HG03354 (cell line): ENCODE data around the gene ABO.
"Not testable (repeated sequence)": the region's sequence is repeated elsewhere in the genome, so short reads cannot be mapped to it uniquely, and the experiment has no call there.

ENCODE experiments used
- ATAC-seq: cut with Tn5 transposase; IDR thresholded peaks from one replicate; pipeline ENCODE4 v1.9.1; 2021; ENCODE audit warnings: mild to moderate bottlenecking; ENCODE audit not compliant: unreplicated experiment, poor library complexity, severe bottlenecking

ABO gene

DNA sequence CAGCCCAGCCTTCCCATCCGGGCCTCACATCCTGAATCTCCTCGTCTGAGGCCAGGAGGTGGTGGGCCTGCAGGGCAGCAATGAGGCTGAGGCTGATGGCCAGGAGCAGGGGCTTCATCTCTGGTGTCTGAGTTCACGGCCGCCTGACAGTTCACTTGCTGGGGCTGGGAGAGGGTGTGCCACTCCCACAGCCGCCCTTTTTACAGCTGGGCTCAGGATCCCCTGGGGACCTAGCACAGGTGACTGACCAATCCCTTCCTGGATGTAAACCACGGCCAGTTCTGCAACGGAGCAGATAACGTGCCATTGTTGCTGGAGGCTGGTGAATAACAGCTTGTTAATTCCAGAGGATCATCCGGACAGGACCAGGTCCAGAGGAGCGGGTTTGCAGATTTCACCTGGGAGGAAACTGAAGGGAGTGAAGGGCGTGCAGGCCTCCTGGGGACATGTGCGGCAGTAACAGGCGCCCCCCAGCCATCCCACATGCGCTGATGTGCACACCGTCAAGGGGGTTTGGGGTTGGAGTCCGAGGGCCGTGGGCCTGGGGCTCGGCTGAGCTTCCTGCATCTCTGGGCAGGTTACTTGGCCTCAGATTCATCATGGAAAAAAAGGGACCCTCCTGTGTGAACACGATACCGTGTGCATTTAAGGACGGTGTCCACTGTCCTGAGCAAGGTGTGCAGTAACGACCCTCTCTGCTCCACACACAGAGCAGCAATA, 46.4 kb downstream of the ABO start:
- not testable (repeated sequence) for ATAC-seq

DNA sequence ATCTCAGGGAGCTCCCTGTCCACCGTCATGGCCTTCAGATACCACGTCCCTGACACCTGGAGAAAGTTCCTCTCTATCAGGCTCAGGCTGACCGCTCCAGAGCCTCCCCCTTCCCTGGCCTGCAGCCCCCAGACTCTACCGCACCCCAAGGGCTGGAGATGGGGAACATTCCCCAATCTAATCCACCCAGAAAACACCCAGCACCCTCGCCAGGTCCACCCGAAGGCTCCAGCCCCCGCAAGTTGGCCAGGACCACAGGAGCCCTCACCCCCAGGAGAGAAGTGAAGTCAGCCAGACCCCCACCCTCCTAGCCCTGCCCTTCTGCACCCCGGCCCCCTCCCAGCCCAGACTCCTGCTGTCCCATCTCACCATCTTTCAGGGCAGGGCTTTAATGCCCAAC, 47.0 kb downstream of the ABO start:
- not testable (repeated sequence) for ATAC-seq

DNA sequence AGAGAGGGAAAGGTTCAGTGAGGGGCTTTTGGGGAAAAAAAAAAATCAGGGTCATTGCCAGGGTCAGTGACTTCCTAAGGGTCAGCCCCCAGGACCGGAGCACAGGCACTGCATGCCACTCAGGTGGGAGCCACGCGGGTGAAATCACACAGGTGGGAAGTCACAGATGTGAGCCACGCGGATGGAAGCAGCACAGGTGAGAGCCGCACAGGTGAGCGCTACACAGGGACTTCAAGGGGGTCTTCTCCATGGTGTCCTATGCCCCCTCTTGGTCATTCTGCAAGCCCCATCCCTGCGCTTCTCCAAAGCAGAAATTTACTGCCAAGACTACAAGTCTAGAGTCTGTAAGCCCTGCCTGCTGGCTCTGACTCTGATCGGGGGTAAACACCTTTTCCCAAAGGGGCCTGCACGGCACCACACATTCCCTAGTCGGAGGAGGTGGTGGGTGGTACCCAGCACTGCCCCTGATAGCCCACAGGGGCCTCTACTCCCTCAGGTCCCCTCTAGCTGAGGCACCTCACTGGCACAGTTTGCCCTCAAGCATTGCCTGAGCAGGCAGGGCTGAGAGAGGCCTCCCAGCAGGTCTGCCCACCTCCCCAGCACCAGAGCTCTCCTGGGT, 47.6 kb downstream of the ABO start:
- no peak for ATAC-seq

DNA sequence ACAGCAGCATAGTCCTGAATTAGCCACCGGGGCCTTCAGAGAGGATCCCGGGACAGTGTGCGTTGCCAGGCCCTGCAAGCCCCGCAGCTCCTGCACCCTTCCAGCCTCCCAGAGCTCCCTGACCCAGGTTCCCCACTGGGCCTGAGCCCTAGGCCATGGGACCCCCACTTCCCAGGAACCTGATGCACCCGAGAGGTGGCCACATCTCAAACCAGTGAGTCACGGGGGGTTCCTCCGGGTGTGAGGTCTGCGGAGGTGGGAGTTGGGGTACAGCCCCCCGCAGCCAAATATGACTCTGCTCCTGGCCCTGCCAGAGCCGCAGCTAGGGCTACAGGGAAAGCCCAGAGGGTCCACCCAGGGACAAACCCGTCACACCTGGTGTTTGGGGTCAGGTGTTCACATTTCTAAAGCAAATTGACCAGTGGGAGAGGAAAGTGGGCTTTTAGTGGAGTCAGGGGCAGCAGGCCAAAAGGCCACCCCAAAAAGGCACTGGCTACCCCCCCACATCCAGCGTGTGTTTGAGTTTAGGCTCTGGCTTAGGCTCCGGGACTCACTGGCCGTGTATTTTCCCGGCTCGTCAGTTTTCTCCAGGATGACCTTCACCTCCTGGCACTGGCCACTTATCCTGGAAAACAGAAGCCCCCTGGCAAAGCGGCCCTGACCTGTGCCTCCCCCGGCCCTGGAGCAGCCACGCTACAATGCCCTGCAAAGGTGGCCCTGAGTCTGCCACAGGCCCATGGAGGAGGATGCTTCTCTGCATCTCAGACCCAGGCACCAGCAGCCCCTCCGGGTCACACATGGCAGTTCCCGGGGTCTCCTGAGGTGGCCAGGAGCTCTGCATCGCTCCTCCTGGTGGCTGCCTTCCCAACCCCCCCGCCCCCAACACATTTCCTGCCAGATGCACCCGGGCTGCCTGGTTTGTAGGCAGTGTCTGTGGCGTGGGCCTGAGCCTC, 48.5 kb downstream of the ABO start:
- no peak for ATAC-seq

DNA sequence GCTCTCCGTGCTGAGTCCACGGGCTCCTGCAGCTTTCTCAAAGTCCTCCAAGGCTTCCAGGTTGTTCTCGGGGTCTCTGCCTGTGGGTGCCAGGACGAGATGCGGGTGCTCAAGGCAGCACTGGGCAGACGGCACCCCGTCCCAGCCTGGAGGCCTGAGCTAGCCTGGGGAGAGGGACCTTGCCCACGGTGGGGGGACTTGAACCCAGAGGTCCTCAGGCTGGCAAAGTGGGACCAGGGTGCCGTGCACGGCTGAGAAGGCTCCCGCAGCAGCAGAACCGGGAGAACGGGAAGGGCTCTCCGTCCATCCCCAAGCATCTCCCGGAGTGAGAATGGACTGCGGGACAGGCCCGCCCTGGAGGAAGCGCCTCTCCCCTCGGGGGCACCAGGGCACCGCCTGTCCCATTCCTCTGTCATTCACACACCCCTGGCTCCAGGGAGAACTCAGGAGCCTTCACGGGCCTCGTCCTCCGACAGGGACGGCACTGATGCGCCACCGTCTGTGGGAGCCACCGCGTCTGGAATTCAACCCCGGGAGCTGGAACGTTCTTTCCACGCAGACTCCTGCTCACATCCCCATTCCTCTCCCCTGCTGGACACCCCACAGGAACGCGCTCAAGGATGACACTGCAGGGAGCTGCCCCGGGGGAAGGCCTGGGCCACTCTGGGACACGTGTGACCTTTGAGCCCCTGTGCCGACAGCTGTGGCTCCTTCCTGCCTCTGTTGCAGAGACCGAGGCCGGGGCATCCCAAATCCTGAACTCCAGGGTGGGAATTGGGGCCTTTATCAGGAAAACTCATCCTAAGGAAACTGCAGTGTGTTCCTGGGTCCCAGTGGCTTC, 49.6 kb downstream of the ABO start:
- no peak for ATAC-seq

DNA sequence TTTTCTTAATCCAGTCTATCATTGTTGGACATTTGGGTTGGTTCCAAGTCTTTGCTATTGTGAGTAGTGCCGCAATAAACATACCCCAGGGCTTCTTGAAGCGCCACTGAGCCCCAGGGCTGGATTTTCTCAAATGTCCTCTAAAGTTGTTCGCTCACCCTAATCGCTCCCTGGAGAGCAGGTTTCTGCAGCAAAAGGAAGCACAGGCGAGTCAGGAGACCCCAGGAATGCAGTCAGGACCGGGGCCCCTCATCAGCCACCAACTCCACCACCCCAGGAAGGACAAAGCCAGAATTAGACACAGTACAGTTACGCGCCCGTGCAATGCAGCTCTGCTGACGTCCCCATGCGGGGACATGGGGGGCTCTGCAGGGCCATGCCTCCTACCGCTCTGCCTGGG, 50.2 kb downstream of the ABO start:
- no peak for ATAC-seq

DNA sequence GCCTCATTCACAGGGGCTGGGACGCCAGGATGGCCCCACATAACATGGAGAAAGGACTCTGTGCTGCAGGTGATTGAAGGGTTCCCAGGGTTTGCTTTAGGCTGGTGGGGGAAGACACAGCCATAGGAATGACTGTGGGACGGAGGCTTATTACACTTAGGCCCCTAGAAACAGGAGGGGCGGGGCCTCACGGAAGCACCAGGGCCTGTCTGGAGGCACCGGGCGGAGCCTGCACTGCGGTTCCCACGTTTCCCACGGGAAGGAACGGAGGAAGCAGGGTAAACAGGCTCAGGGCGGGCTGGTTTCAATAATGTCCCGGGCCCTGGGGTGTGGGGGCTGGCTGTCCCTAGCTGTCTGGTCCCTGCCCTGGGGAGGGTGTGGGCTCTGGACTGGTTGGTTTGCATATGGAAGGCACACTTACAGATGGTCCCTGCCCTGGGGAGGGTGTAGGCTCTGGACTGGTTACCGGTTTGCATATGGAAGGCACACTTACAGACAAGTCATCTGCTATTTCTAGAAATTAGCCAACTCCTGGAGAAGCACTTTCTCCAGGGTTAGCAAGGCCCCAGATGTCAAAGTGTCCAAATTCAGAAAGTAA, 51.7 kb downstream of the ABO start:
- ATAC-seq: not testable (repeated sequence)

DNA sequence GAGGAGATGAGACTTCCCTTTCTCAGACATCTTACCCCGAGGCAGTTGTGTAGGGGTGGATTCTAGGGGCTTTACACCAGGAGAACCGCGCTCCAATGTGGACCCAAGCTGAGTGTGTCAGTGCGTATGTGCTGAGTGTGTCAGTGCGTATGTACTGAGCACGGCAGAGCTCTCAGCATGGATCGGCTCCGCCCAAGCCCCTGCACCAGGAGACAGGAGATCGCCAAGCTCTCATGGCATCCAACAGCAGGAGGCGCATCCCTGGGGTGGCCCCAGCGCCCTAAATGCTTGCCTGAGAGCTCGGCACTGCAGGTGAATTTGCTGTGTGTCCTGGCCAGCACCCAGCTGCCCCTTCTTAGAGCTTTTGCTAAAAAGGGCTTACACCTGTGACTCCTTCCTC, 53.0 kb downstream of the ABO start:
- not testable (repeated sequence) for ATAC-seq

DNA sequence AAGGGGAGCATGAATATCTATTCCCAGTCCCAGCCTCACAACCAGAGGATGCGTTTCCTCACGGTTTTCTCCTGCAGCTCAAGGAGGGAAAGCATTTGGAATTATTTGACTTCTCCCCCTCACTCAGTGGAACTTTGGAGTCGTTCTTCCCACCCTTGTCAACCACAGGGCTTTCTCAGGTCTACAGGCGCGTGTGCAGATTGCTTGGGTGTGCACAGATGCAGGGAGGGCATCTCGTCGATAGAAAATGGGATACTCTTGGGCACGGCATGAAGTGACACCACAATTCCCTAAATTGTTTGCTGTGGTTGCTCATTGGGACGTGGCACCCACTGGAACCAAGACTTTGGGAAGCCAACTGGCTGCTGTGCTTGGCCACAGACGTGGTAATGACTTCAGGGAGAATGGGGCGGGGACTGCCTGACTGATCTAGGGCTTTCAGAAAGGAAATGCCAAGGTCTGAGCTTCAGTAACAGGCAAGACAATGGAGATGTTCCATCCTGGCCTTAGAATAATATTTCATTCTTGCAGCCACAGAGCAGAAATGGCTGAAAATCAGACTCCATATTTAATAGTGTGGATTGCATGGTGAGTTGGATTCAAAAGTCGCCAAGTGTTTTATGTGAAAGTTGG, 53.7 kb downstream of the ABO start:
- no peak for ATAC-seq

DNA sequence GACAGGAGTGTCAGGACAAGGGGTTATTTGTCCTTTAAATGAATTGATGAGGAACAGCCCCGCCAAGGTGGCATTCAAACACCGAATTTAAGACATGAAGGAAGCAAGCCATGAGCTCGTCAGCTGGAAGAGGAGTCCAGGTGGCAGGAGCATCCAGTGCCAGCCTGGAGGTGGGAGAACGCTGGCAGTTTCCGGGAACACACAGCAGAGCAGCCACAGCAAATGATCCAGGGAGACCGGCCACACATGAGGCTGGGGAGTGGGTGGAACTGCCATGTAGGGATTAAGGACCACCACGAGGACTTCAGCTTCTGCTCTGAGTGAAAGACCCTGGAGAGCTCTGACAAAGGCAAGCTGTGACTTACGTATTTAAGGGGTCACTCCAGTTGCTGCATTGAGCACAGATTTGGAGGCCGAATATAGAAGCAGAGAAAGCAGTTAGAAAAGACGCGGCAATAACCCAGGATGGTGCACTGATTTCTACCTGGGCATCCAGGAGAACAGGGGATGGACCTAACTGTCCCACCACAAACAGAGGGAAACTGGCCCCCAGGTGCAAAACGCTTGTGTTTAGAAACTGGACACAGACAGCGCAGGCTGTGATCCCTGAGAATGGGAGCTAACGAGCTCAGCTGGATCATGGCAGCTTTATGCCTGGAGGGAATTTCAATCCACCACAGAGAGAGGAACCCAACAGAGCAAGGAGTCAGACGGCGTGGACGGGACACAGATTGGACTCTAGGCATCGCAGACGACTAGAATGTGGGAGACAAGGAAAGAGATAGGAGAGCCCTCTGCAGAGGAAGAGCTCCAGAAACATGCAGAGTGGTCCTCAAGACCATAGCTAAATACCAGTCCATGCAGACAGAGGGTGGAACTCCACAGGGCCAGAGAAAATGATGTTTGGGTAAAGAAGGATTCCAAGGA, 56.7 kb downstream of the ABO start:
- not testable (repeated sequence) for ATAC-seq

DNA sequence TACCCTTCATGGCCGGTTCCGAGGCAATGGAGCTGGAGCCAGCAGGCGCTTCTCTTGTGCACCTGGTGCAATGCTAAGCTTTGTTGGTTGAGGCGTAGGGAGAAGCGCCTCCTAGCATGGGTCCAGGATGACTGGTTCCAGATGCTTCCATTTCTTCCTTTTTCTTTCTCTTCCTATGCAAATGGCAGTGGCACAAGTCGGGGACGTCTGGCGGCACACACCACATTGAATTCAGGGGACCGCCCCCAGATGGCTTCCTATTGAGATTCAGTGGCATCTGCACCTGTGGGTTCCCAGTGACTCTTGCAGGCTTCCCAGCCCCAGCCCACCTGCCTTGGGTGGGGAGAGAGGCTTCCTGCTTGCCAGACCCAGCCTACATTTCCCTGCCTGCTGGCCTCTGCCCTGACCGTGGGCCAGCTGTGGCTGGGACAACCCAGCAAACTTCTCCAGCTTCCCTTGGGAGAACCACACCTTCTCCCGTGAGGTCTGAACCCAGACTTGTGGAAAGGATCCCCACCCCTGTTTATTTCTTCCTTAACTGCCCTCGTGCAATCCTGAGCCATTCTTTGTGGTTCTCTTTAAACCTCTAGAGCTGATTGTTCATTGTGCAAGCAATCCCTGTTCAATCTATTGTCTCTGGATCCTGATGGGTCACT, 57.5 kb downstream of the ABO start:
- not testable (repeated sequence) for ATAC-seq

DNA sequence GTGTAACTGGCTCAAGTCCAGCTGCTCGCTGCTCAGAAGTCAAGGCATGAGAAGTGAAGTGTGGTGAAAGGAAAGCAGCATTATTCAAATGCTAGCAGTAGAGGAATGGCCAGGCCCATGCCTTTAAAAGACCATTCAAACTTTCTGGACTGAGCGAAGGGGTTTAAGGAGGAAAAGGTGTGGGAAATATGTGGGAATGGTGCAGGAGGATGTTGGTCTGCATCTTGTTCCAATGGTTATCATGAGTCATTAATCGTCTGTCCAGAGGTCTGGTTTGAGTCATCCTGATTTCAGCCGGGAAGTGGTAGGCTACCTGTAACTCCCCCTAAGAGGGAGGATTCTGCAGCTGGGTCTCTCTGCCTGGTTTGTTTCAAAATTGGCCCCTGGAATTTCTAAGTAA, 60.7 kb downstream of the ABO start:
- ATAC-seq: not testable (repeated sequence)

DNA sequence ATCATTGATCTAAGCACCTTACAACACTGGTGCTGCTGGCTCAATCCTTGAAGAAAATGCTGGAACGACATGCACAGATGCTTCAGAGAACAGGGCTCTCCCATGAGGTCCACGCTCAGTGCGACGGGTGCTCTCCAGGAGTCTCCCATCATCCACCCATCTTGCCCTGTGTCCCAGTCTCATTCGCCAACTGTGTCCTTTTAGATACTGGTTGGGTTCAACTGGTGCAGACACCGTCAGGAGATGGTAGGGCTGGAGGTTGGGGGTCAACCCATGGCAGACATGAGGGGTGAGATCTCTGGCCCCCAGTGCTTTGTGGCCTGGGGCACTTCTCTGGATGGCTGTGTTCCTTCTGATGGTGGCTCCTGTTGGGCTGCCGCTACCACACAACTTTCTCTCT, 64.4 kb downstream of the ABO start:
- ATAC-seq: no peak

DNA sequence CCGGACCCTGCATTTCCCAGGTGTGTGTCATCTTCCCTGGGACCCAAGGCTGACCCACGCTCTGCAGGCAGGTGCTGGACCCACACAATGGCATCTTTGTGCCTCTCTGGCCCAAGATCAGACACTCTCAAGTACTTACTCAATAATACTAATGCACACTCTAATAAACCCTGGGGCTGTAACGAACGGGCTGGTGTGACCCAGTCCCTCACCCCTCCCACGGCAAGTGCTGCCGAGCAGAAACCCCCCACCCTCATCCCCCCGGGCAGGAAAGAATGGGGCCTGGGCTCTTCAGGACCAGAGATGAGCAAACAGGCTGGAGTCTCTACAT, 64.8 kb downstream of the ABO start:
- ATAC-seq: no peak

DNA sequence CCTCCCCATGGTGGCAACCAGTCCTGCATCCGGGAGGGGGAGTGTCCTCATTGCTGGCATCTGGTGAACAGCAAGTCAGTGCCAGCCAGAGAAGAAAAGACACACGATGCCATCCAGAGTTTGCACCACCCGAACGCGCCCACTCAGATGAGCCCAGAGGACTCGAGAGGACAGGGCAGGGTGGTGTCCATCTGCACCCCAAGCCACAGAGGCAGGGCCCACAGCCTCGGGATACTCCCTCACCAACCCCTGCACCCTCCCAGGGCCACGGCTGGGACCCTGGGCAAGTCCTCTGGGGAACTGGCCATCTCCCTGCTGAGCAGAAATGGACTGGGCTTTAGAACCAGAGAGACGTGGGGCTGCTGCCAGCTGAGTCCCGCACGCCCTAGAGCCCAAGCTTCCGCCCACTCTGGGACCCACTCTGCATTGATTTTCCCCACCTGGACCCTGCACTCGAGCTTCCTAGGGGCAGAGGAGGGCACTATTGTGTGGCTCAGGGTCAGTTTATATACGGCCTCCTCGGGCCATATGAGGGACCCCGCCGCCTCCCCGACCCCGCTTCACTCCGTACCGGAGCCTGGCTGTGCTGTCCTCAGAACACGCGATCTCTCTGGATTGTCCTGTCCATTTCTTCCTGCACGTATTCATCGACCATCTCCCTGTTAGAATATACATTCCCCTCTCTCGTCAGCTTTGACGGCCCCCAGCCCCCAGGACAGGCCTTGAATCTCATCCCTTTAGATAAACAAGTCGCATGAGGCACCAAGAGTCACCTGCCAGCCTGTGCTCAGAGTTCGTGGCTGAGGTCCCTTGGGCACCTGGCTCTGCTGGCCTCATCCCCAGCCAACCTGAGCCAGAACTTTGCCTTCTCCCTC, 65.4 kb downstream of the ABO start:
- not testable (repeated sequence) for ATAC-seq

DNA sequence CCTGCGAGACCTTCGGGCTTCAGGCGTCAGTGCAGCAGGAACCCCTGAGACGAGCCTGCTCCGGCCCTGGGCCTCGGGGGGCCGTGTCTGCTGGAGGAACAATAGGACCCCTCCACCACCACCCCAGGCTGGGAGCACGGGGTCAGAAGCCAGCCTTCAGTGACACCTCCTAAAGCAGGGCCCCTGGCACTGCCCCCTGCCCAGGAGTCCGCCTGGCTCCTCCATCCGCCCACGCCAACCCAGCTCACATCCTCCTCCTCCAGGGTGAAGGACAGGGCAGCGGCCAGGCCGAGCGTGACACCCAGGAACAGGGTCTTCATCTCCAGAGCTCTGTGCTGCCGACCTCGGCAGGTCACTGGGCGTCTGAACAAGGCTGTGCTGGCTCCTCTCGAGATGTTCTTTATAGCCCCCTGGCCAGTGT, 66.1 kb downstream of the ABO start, which contains the start of gene OBP2B:
OBP2B (minus strand) TSS at position 371 of the 421 bp plus-strand sequence; CDS start at position 320, 51 bp downstream.
- ATAC-seq: not testable (repeated sequence)
